Stimulated activated CD8-positive, alpha-beta memory T cell treated with anti-CD3 and anti-CD28 coated beads, Interleukin-12 subunit alpha, Interleukin-12 subunit beta, amount 100 ng/mL, for 1 hour (primary cell): ENCODE data around the gene EZR.
A peak's percentile ranks its signal among the peaks of the same experiment; 100 is the strongest.

Source experiments
- DNase-seq: peaks from one replicate; pipeline ENCODE4 v3.0.0-alpha.2; 2020; ENCODE audit warnings: low read depth

Gene EZR

DNA sequence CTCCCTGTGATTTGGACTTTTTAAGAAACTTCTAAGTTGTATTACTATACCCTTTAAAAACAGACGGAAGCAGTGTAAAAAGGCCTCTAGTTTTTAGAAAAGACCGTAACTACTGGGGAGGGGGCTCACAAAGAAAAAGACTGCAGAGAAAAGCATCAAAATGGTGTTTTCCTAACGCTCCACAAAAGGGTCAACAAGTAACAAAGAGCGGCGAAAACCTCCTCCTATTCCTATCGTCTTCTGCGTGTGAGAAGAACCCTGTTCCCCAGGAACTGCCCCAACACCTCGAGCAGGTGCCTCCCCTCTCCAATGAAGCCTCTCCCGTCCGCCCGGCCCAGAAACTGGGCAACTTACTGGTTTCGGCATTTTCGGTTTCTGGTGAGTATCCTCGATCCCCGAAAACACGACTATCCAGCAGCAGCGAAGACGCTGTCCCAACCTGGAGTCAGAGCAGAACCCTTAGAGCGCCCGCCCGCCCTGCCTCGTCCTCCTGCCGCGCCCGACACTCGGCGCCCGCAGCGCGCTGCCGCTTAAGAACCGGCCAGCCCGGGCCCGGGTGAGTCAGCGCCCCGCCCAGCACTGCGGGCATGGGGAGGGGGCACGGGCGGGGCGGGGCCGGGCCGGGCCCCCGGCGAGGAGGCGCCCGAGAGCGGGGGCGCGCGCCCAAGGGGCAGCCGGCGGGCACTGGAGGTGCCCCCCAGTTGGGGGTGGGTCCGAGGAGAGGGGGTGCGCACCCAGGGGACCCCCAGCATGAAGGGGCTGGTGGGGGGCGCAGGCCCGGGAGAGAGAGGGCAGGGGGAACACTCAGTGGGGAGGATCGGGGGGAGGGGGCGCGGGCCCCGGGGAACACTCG is 1.2 kb downstream of the EZR start:
- DNase-seq: peak; percentile 69

DNA sequence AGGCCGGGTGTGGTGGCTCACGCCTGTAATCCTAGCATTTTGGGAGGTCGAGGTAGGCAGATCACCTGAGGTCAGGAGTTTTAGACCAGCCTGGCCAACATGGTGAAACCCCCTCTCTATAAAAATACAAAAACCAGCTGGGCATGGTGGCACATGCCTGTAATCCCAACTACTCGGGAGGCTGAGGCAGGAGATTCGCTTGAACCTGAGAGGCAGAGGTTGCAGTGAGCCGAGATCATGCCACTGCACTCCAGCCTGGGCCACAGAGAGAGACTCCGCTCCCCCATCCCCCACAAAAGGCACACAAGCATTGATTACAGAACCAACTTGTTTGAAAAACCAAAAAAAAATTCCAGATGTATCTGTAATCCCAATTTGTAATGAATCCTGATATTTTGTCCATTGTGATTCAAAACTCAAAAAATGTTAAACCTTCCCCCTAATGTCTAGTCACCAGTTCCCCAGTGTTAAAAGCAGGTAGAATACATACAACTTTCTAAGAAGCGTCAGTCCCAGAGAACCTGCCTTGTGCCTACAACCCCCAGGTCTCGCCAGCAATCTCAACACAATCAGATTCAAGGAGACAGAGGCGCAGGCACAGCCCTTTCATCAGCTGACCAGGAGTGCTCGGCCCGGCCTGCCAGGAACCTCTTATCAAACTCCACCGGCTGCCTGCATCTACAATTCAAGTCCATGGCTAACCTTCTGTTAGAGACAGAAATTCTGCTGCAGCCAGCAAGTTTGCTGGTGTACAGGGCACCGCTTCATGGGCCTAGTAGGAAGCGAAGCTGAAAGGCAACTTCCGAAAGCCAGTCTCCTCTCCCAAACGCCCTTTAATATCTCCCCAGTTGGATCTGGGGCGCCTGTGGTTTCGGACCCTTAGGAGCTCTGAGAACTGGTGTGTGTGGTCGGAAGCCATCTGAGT is 2.1 kb downstream of the EZR start:
- DNase-seq: no peak

DNA sequence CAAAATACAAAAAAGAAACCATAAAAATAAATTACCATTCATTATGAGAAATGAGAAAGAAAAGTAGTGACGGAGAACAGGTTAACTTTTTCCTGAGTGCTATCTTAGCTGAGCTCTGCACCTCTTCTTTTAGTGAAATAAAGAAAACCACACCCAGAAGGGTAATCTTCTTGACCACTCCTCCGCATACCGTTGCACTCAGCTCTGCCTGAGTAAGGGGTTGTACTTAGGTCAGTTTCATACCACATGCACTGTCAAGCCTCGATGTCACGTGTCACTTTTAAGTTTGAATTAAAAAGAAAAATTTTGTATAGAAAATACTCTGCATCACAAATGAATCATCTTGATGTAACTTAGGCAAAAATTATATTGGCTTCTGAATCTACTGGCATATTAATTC is 2.8 kb downstream of the EZR start:
- DNase-seq: no peak

DNA sequence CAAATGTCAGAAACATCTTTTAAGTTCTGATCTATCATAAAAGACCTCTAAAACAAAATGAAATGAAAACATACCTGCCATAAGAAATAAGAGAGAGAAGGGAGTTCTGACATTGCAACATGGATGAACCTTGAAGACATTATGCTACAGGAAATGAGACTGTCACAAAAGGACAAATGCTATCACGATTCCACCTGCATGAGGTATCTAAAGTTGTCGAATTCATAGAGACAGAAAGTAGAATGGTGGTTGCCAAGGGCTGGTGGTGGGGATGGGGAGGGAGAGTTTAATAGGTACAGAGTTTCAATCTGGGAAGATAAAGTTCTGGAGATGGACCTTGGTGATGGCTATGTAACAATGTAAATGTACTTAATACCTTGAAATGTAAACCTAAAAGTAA is 3.3 kb downstream of the EZR start:
- no peak for DNase-seq

DNA sequence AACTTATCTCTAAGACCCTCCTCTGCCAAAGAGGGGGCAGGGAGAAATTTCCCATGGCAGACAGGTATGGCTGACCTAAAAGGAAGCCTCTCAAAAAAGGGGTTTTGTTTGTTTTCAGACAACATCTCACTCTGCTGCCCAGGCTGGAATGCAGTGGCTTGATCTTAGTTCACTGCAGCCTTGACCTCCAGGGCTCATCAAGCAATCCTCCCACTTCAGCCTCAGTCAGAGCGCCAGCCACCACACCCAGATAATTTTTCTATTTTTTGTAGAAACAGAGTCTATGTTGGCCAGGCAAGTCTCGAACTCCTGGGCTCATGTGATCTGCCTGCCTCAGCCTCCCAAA is 3.8 kb downstream of the EZR start:
- no peak for DNase-seq

DNA sequence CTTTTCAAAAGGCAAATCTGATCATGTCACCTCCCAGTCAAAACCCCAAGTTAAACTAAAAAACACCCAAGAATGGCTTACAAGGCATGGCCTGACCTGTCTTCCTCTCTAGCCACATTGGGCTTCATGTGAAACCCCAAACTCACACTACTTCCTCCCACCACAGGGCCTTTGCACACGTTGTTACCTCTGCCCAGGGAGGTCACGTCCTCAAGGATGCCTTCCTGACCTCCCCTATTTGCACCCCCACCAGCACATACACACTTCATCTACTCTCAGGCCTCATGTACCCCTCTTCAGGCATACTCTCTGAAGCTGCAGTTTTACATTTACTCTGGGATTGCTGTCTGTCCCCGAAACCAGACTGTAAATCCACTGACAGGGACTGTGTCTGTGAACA is 6.1 kb downstream of the EZR start:
- no peak for DNase-seq

DNA sequence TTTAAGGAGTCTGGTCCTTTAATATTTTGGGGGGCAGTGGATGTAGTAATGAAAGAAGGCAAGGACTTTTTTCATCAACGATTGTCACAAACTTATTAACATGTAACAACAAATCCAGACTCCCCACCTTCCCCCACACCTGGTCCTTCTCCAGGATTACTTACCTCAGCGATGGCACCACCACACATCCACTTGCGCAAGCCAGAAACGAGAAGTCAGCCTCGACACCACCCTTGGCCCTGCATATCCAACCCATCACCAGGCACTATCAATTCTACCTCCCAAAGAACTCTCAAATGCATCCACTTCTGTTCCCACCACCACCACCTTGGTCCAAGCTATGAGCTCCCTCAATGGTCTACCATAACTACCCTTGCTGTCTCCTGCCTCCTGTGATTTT is 6.6 kb downstream of the EZR start:
- no peak for DNase-seq

DNA sequence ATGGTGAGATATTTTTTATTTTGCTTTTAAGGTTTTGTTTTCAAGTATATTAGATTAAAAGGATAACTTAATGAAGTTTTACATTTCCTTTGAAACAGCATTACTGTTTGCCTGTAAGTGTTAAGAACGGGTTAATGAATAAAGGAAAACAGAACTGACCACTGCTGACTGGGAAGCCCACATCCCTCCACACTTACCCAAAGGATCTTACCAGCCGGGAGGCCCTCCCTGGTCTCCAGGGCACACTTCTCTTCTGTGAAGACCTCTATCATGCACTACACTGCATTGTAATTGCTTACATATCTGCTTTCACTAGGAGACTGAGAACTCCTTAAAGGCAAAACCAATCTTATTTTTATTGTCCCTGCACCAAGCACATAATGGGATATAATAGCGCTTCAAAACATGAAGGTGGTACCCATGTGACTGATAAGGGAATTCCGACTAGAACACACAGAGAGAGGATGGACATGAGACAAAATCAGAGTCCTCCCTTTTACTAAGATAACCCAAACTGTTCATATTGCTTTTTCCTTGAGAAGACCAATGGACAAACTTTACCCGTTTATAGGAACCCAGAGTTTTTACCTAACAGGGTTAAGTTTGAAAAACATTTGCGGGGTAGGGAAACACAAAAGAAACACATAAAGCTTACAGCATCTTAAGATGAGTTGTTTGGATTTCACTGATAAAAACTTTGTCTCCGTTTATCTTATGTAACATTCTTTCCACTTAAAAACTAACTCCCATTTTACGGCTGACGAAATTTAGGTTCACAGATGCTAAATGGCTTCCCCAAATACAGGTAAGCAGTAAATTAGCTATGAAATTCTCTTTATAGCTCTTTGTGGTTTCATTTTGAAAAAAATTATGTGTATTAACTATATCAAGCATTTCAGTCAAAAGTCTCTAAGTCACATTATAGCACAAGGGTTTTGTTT is 8.7 kb downstream of the EZR start:
- DNase-seq: no peak

DNA sequence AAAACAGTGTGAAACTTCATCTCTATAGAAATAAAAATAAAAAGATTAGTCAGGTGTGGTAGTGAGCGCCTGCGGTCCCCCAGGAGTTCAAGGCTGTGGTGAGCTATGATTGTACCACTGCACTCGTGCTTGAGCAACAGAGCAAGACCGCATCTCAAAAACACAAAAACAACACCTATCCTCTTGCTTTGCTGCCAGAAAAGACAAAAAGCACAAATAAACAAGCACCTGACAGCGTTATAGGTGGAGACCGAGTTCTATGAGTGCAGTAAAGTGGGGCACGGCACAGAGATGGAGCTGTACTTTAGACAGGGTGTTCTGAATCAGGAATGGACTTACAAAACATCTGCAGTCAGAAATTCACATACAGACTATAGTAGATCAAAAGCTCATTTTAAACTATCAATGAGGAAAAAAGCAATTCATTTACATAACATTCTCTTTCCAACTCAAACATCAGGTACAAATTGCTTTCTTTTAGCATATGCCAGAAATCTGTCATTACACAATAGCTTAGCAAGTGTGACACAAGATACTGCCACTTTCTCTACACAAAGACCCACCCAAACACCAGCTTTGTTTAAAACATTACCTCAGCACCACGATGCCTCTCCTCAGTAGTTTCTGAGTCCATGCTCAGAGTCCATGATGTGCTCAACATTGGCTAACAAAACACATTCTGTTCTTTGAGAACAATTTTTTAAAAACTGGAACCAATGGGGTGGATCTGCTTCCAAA is 10.1 kb downstream of the EZR start:
- no peak for DNase-seq

DNA sequence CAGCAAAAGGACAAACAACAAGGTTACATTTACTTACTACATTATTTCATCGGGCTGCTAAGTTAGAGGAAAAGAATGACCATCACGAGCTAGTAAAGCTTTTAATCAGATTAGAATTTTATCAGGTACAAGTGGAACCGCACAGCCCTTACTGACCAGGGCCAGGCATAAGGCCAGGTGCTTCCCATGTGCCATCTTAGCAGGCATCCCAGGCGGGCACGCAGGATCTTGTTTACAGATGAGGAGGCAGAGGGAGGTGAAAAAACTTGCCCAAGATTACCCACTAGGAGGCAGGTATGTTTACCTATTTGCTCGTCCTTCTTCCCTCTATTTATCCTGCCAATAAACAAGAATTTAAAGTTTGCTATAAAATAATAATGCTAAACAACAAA is 10.7 kb downstream of the EZR start:
- DNase-seq: no peak

DNA sequence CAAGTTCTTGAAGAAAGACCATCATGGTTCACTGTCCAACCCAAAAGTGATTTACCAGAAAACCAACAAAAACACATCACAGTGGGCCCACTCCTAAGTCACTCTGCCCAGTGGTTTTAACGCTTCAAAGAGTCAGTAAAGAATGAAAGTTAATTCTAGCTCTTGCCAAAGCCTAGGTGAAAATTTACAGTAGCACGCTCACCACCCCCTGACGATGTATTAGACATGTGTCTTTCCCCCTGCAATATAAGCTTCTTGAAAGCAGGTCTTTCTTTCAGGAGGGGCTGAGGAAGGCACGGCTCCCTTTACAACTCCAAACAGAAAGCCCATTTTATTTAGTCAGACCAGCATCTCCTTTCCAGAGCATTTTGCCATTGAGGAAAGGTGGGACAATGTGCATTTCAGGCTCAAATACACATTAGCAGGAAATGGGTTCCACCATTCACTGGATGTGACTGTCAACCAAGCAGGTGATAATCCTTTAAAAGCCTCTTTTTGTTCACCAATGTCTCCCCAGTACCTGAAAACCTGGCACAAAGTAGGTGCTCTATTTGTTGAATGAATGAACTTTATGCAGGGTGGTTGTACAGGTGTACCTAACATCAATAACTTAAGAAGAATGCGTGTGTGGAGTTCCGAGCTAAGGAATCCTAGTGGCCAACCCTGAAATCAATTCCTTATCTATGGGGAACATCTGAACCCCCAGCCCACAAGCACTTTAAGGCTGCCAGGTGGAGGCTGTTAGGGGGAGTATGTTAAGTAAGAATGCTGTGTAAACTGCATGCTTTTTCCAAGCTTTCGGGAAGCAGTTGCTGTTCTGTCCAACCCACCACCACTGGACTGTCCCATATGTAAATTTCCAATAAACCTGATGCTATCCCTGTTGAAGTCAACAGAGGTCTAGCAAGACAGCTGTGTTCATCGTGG is 11.4 kb downstream of the EZR start:
- DNase-seq: no peak

DNA sequence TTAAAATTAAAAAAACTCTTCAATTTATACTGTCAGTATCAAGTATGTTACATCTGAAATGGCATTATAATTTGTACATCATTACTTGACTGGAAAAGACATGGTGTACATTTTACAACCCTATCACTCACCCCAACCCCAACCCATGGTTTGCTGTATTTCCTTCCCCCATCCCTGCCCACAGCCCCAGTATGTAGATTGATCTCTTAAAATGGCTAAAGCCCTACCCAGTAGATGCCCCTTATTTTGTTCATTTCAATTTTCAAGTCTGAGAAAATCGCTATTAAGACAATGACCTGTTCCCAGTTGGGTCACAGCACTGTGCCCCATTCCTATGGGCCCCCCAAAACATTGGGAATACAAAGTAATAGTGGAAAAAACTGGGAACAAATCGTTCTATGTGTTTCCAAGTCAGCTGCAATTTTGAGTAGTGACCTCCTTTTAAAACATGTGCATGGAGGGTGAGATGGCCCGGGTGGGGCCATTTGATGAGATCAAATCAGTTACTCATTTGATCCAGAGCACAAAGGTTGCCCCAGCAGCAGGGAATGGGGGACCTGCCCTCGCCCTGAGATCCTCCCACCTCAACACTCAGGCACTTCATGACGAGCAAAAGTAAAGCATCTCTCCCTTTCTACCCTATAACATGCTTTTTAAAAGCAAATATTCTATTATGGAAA is 13.3 kb downstream of the EZR start:
- DNase-seq: no peak

DNA sequence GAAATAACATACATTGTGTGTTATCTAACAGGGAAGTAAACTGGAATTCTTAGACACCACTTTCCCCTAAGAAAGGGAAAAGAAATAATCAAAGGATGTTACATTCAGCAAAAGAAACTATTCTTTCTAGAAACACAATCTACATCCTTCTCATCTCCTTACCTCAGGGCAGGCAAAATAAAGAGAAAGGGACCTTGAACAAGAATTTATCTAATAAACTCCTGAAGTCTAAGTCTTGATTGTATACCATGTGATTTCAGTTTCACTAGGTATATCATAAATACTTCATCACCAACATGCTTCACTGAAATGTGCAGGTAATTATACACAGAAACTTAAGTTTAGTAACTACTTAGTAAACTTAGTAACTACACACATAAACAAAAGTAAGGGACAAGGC is 15.0 kb downstream of the EZR start:
- DNase-seq: no peak

DNA sequence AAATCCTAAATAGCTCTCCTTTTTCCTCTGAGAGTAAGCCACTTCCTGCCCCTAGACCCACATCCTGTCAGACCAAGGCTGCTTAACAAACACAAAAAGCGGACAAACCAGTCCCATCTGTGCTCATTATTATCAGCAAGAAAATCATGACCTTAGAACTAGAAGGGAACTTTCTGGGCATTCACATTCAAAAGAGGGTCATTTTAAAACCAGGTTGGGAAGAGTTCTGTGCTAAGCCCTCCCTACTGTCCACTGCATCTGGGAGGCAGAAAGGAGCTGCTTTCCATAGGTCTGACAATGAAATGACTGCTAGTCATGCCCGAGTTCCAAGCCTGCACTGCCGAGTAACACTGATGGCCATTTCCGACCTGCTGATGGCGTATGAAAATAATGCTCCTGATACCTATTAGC is 15.4 kb downstream of the EZR start:
- no peak for DNase-seq

DNA sequence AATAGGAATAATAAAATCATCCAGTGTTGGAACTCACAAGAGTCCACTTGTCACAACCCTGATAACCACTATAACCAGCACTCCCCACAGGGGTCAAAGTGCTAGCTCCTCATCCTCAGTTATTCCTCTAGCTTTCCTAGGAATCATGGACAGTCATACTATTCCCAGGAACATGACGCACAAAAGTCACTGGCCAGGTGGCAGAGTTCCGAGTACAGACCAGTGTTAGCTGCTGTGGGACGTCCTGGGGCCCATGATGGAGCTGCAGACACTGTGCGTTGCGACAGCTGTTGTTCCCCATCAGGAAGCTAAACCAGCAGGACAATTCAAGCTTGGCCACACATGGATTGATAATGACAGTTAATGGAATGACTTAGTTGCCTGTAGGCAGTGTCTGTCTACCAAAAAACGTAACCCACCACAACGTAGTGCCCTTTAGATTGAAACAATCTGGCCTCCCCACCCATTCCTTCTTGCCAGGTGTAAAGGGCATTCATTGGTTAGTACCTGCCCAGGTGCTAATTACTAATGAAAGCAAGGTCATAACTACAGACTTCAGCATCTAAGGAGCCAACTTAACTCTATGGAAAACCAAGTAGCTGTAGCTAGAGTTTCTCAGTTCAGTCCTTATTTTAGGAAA is 17.4 kb downstream of the EZR start:
- no peak for DNase-seq

DNA sequence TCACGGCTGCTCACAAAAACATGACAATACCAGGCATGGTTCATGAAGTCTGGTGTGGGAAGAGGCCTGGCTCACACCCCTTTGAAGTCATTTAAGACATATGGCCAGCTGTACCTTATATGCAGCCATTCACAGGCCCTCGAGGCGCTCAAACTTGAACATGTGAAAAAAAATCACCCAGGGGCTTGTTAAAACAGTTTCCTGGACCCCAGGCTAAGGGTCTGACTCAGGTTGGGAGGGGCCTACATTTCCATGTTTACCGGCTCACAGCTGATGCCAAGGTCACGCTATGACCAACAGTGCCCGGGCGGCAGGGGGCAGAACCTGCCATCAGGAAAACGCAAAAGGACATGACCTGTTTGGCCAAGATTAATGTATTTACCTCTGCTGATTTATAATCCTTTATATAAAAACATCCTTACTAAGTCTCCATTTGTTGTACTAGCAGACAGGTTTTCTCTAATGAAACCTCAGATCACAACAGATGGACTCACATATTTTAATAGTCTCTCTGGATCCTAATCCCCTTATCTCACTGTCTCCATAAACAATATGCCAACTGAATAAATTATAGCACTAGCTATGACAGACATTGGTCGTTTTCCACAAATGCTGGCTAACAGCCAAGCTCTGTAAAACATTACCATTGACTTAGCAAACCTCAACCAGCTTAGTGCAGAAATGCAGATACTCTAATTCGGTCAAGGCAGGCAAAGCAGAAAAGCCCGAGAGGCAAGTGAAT is 19.9 kb downstream of the EZR start:
- DNase-seq: no peak

DNA sequence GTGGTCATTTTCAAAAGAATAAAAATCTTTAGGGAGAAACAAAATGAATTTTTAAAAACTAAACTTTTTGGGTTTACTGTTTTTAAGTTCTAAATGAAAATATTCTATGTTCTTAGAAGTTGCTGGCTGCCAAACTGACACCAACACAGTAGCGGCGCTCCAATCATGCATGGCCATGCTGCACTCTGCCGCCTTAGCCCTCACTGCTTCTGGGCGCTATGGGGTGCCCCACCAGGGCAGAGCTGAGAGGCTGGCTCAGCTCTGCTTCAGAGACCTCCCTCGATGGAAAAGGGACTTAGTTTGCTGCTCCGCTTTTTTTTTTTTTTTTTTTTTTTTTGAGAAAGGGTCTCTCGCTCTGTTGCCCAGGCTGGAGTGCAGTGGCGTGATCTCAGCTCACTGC is 20.9 kb downstream of the EZR start:
- DNase-seq: no peak
